Retina (tissue), 1 donor: ENCODE measurements around the gene RARS1.

ENCODE experiments used
- DNase-seq: peaks from one replicate; pipeline ENCODE4 v3.0.0-alpha.2; 2016

RARS1 gene

GRCh38 chr5:168486136-168486879 lies at the start of gene RARS1:
Gene RARS1 (plus strand): TSS chr5:168486471. CDS start chr5:168486499, 28 bp downstream.
- DNase-seq: peak; percentile 96

- DNase-seq: no peak
These were observed 47.9 kb upstream of the RARS1 start for GRCh38 chr5:168438349-168438748.

GRCh38 chr5:168443533-168443932 lies 42.7 kb upstream of the RARS1 start:
- no peak for DNase-seq

GRCh38 chr5:168443950-168444700 lies 42.1 kb upstream of the RARS1 start:
- DNase-seq: no peak

- DNase-seq: no peak
These were observed 39.2 kb upstream of the RARS1 start for GRCh38 chr5:168446983-168447619.

GRCh38 chr5:168447808-168448207 lies 38.5 kb upstream of the RARS1 start:
- DNase-seq: no peak

- DNase-seq: no peak
These were observed 37.1 kb upstream of the RARS1 start for GRCh38 chr5:168449166-168449565.

GRCh38 chr5:168451565-168451964 lies 34.7 kb upstream of the RARS1 start:
- no peak for DNase-seq

GRCh38 chr5:168455201-168455600 lies 31.1 kb upstream of the RARS1 start:
- DNase-seq: no peak

- DNase-seq: no peak
These were observed 28.7 kb upstream of the RARS1 start for GRCh38 chr5:168457542-168457941.

GRCh38 chr5:168460606-168461005 lies 25.7 kb upstream of the RARS1 start:
- no peak for DNase-seq

- no peak for DNase-seq
These were observed 23.2 kb upstream of the RARS1 start for GRCh38 chr5:168463081-168463480.

GRCh38 chr5:168464214-168464613 lies 22.1 kb upstream of the RARS1 start:
- no peak for DNase-seq

- no peak for DNase-seq
These were observed 21.6 kb upstream of the RARS1 start for GRCh38 chr5:168464641-168465040.

GRCh38 chr5:168467755-168468330 lies 18.4 kb upstream of the RARS1 start:
- DNase-seq: peak; percentile 60

- no peak for DNase-seq
These were observed 17.4 kb upstream of the RARS1 start for GRCh38 chr5:168468836-168469235.

GRCh38 chr5:168469816-168470215 lies 16.5 kb upstream of the RARS1 start:
- DNase-seq: no peak

- no peak for DNase-seq
These were observed 14.5 kb upstream of the RARS1 start for GRCh38 chr5:168471785-168472184.

- no peak for DNase-seq
These were observed 13.9 kb upstream of the RARS1 start for GRCh38 chr5:168472329-168472728.

- no peak for DNase-seq
These were observed 12.0 kb upstream of the RARS1 start for GRCh38 chr5:168474319-168474718.

GRCh38 chr5:168477060-168477459 lies 9.2 kb upstream of the RARS1 start:
- no peak for DNase-seq

GRCh38 chr5:168479166-168479565 lies 7.1 kb upstream of the RARS1 start:
- DNase-seq: no peak

GRCh38 chr5:168480601-168481000 lies 5.7 kb upstream of the RARS1 start:
- DNase-seq: no peak
